ENCODE data around the gene IGSF9B.

- TF ChIP-seq POLR2A (conservative IDR thresholded peaks at IDR 0.05) (no peak), CBX3 (IDR thresholded peaks at IDR 0.05; ENCODE audit: borderline replicate concordance in 1 of 2, low read length in 2 of 2) (no peak), PBX2 (CRISPR knock-in tag; IDR thresholded peaks at IDR 0.05; ENCODE audit: low read depth) (no peak), PBX2 (tag; conservative IDR thresholded peaks at IDR 0.05; ENCODE audit: low read depth) (no peak), HDGF (IDR thresholded peaks at IDR 0.05) (no peak), MBD1 (CRISPR knock-in tag; IDR thresholded peaks at IDR 0.05) (no peak), ATF6 (CRISPR knock-in tag; IDR thresholded peaks at IDR 0.05) (no peak), ARID3A (IDR thresholded peaks at IDR 0.05; ENCODE audit: borderline replicate concordance, low read depth, low read length) (no peak), SMARCC2 (IDR thresholded peaks at IDR 0.05; ENCODE audit: low read depth) (no peak), FOXK2 (conservative IDR thresholded peaks at IDR 0.05 in 1 of 2, IDR thresholded peaks at IDR 0.05 in 1 of 2; ENCODE audit: low read depth in 2 of 2) (no peak), TFAP4 (CRISPR knock-in tag; IDR thresholded peaks at IDR 0.05; ENCODE audit: borderline replicate concordance) (no peak), ZFP1 (CRISPR knock-in tag; IDR thresholded peaks at IDR 0.05) (no peak), SREBF1 (IDR thresholded peaks at IDR 0.05; ENCODE audit: borderline replicate concordance, low read depth, low read length) (no peak), TRIM28 (IDR thresholded peaks at IDR 0.05) (no peak), CHD2 (IDR thresholded peaks at IDR 0.05; ENCODE audit: low read depth, low read length) (no peak)
Observed at GRCh38 chr11:133898031-133898769, 58.6 kb downstream of the IGSF9B start.
